ENCODE results near the gene METTL24.

The METTL24 gene

GRCh38 chr6:110329348-110329713 lies 28.8 kb downstream of the METTL24 start:
- H3K4me3 ChIP-seq (ENCODE audit: low read depth, low read length): peak overlapping the region; percentile 38
- TF ChIP-seq CTCF (IDR thresholded peaks at IDR 0.05; ENCODE audit: low read depth, low read length): no peak

- TF ChIP-seq CTCF (IDR thresholded peaks at IDR 0.05; ENCODE audit: low read depth, low read length): no peak
- no peak overlapping the region for H3K4me3 ChIP-seq (ENCODE audit: low read depth, low read length)
Observed at GRCh38 chr6:110328259-110328658, 29.9 kb downstream of the METTL24 start.

- TF ChIP-seq CTCF (IDR thresholded peaks at IDR 0.05; ENCODE audit: low read depth, low read length): no peak
- no peak overlapping the region for H3K4me3 ChIP-seq (ENCODE audit: low read depth, low read length)
Observed at GRCh38 chr6:110327391-110327790, 30.8 kb downstream of the METTL24 start.

GRCh38 chr6:110326609-110327008 lies 31.5 kb downstream of the METTL24 start:
- H3K4me3 ChIP-seq (ENCODE audit: low read depth, low read length): no peak overlapping the region
- TF ChIP-seq CTCF (IDR thresholded peaks at IDR 0.05; ENCODE audit: low read depth, low read length): no peak

GRCh38 chr6:110326057-110326456 lies 32.1 kb downstream of the METTL24 start:
- TF ChIP-seq CTCF (IDR thresholded peaks at IDR 0.05; ENCODE audit: low read depth, low read length): no peak

GRCh38 chr6:110325197-110325596 lies 33.0 kb downstream of the METTL24 start:
- no peak for TF ChIP-seq CTCF (IDR thresholded peaks at IDR 0.05; ENCODE audit: low read depth, low read length)

More at GRCh38 chr6:110326057-110326456, 32.1 kb downstream of the METTL24 start:
- no peak overlapping the region for H3K4me3 ChIP-seq (ENCODE audit: low read depth, low read length)

GRCh38 chr6:110324548-110324947 lies 33.6 kb downstream of the METTL24 start:
- H3K4me3 ChIP-seq (ENCODE audit: low read depth, low read length): no peak overlapping the region
- no peak for TF ChIP-seq CTCF (IDR thresholded peaks at IDR 0.05; ENCODE audit: low read depth, low read length)

More at GRCh38 chr6:110325197-110325596, 33.0 kb downstream of the METTL24 start:
- H3K4me3 ChIP-seq (ENCODE audit: low read depth, low read length): no peak overlapping the region

Measured in WI38 (cell line).